GM18507 (cell line): ENCODE measurements around the gene RPUSD3.
"Not testable (repeated sequence)": the region's sequence is repeated elsewhere in the genome, so short reads cannot be mapped to it uniquely, and the experiment has no call there.

Experiments
- DNase-seq: peaks from one replicate; pipeline ENCODE4 v3.0.0; 2011; ENCODE audit warnings: low read depth; ENCODE audit not compliant: insufficient read length; ENCODE audit errors: extremely low spot score
- FAIRE-seq: peaks from 2 replicates; lab custom pipeline; 2011; peaks lifted over from hg19 to GRCh38; lab: Jason Lieb, UNC

Gene RPUSD3, protein sequence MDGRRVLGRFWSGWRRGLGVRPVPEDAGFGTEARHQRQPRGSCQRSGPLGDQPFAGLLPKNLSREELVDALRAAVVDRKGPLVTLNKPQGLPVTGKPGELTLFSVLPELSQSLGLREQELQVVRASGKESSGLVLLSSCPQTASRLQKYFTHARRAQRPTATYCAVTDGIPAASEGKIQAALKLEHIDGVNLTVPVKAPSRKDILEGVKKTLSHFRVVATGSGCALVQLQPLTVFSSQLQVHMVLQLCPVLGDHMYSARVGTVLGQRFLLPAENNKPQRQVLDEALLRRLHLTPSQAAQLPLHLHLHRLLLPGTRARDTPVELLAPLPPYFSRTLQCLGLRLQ

DNA sequence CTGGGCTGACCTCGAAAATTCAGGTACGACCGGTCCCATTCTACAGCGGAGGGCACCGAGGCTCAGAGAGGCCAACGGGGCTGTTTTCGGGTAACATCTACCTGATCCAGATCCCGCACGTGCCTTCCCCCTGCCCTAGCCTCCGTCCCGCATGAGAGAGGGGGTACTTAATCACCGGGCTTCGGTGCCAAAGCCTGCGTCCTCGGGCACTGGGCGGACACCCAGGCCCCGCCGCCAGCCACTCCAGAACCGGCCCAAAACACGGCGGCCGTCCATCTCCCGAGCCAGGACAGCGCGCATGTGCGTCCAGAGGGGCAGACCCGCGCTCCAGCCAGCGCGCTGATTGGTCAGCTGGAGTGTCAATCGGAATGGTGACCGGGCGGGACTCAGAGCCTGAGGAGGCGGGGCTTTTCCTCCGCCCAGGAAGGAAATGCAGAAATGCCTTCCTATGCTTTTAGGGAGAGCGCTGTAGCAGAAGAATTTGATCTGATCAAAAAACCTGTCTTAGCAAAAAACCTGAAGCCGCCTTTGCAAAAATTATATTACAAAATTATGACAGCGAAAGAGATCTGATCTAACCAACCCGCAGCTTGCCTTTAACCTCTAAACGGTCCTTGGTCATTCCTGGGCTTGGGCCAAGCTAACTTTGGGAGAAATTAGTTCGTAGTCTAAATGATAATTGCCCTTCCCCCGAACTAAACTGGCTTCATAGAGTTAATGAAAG is at the start of gene RPUSD3:
Gene RPUSD3, minus strand, starts transcription at position 294 of the 724 bp plus-strand sequence. Its CDS starts 18 bp downstream, at position 276.
- FAIRE-seq (peak; percentile 82), DNase-seq (peak; percentile 99)

DNA sequence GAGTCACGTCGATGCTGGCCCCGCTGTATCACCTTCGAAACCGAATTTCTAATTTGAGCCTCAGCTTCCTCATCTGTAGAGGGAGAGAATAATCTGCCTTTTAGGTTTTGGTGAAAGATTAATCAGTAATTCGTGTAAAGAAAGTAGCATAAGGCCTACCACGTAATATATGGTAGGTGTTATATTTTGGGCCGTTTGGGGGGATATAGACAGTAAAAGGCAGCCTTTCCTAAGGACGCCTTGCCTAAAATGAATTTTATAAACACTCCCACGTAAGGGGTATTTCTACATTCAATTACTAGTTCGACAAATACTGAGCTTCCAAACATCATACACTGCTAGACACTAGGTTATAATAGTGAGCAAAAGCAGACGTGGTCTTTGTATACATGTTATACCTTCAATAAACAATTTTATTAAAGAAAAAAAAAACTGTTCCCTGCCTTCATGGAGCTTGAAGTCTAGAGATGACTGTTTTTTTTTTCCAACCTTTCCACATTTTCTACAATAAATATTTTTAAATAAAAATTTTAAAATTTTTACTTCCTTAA is 47.3 kb upstream of the RPUSD3 start:
- peak; percentile 59 for FAIRE-seq

DNA sequence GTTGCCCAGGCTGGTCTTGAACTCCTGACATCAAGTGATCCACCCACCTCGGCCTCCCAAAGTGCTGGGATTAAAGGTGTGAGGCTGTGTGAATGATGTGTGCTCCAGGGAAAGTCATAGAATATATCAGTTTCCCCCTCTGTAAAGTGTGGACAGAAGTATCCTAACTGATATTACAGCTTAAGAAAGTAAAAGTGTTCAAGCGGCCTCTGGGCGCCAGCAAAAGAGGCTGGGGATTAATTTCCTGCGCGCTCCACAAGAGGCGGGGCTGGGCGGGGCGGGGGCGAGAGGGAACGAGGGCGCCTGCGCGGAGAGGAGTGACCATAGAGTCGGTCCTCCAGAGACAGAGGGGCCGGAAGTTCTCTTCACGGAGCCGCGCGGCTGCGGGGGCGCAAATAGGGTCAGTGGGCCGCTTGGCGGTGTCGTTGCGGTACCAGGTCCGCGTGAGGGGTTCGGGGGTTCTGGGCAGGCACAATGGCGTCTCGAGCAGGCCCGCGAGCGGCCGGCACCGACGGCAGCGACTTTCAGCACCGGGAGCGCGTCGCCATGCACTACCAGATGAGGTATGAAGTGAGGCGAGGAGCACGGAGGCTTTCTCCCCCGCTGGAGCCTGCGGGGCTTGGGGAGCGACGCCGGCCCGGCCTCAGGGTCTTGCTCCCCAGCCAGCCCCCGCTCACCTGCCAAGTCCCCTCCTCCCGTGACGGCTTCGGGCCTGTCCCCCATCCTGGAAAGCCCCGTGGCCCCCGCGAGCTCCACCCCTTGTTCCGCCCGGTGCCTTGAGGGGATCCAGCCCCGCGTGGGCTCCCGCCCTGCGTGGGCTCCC is 46.7 kb upstream of the RPUSD3 start, which contains the start of gene JAGN1:
Gene JAGN1, plus strand, starts transcription at position 362 of the 823 bp plus-strand sequence. Its CDS starts 113 bp downstream, at position 475.
- FAIRE-seq: peak; percentile 67
- DNase-seq: peak; percentile 77

More for the DNA sequence above, 47.3 kb upstream of the RPUSD3 start:
- DNase-seq: no peak

DNA sequence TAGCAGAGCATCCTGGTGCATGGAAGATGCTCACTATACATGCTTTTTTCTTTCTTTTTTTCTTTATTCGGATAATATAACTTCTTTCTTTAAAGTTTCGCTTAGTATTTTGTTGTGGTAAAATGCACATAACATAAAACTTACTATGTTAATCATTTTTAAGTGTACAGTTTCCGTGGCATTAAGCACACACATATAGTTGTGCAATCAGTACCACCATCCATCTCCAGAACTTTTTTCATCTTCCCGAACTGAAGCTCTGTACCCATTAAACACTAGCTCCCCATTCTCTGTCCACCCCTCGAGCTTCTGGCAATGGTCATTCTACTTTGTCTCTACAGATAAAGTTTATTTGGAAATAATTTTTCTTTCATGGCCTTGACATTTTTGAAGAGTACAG is 45.6 kb upstream of the RPUSD3 start:
- FAIRE-seq (no peak), DNase-seq (no peak)

DNA sequence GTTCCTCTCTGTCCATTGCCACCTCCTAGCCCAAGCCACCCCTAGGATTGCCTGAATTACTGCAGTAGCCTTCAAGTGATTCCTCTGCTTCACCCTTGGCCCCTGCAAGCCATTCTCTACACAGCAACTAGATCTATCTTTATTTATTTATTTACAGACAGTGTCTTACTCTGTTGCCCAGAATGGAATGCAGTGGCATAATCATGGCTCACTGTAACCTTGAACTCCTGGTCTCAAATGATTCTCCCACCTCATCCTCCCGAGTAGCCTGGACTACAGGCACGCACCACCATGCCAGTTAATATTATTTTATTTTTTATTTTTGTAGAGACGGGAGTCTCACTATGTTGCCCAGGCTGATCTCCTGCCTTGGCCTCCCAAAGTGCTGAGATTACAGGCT is 44.7 kb upstream of the RPUSD3 start:
- no peak for DNase-seq
- no peak for FAIRE-seq

DNA sequence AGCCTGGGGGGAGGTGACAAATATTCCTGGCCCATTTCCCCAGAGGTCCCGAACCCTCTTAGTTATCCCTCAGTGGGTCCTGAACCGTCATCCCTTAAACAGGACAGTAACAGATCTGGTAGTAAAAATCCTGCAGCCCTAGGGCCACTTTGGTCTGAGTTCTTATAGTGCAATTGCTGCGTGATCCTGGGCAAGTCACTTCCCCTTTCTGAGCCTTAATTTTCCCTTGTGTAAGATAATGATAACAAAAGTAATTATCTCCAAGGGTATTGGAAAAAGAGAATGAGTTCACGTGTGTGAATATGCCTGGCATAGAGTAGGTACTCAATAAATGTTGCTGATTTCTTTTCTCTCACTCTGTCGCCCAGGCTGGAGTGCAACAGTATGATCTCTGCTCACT is 43.7 kb upstream of the RPUSD3 start:
- no peak for FAIRE-seq

DNA sequence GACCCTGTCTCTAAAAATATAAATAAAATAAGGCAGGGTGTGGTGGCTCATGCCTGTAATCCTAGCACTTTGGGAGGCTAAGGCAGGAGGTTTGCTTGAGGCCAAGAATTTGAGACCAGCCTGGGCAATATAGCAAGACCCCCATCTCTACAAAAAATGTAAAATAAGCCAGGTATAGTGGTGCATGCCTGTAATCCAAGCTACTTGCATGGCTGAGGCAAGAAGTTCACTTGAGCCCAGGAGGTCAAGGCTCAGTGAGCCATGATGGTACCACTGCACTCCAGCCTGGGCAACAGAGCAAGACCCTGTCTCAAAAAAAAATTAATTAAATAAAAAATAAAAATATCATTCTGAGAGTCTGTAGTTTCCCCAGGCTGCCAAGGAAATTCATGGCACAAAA is 42.5 kb upstream of the RPUSD3 start:
- DNase-seq (no peak), FAIRE-seq (no peak)

More for the DNA sequence above, 43.7 kb upstream of the RPUSD3 start:
- no peak for DNase-seq

DNA sequence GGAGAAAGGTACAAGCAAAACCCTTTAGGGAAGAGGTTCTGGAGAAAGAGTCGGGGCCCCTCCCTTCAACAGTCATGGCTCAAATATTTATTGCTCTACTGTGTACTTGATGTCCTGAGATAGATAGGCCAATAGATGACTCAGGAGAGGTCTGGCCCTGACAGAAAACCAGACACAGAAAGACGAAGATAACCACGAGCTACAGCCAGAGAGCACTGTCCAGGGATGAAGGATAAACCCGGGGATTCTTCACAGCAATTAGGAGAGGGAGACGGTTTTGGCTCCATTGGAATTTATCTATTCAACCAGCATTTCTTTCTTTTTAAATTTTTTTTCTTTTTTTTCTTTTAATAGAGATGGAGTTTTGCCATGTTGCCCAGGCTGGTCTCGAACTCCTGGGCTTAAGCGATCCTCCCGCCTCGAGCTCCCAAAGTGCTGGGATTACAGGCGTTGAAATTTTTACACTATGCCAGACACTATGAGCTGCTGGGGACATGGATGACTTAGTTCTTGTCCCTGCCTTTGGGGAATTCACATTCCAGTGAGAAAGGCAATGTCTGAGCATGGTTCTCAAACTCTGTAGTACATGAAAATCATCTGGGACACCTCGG is 40.9 kb upstream of the RPUSD3 start:
- DNase-seq: no peak

DNA sequence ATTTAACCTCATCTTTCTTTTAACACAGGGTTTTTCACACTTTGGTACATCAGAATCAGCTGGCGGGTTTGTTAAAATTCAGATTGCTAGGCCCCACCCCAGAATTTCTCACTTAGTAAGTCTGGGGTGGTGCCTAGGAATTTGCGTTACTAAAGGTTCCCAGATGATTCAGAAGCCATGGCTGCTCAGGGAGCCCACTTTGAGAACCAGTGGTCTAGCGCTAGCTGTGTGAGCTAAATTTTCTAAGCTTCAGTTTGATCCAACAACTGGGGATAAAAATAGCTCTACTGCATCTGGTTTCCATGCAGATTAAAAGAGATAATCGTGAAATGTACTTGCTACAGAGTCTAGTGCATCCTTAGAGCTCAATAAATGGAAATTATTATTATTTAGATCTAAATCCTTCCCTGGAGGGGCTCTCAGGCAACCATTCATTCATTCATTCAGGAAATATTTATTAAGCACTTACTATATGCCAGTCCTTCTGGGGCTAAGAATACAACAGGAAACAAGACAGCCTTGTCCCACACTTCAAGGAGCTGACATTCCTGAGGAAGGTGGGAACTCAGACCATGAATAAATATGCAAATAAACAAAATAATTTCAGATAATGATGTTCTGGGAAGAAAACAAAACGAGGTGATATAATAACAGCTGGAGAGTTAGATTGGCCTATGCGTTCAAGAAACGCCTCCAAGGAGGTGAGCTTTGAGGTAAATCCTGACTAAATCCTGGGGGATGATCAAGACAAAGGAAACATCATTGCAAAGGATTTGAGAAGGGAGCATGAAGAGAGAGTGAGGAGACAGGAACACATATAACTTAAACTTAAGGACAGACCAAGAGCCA is 40.1 kb upstream of the RPUSD3 start:
- DNase-seq: no peak
- no peak for FAIRE-seq

More for the DNA sequence above, 40.9 kb upstream of the RPUSD3 start:
- FAIRE-seq: no peak

DNA sequence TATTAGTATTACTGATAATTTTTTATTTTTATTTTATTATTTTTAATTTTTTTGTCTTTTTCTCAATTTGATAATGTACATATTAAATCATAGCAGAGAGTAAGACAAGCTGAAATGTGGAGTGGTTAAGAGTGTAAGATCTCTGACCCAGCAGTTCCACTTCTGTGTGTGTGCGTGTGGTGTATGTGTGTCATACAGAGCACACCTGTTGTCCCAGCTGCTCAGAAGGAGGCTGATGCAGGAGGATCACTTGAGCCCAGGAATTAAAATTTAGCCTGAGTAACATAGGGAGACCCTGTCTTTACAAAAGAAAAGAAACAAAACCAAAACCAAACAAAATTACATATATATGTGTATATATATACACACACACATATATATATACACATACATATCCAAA is 37.6 kb upstream of the RPUSD3 start:
- no peak for FAIRE-seq
- no peak for DNase-seq

DNA sequence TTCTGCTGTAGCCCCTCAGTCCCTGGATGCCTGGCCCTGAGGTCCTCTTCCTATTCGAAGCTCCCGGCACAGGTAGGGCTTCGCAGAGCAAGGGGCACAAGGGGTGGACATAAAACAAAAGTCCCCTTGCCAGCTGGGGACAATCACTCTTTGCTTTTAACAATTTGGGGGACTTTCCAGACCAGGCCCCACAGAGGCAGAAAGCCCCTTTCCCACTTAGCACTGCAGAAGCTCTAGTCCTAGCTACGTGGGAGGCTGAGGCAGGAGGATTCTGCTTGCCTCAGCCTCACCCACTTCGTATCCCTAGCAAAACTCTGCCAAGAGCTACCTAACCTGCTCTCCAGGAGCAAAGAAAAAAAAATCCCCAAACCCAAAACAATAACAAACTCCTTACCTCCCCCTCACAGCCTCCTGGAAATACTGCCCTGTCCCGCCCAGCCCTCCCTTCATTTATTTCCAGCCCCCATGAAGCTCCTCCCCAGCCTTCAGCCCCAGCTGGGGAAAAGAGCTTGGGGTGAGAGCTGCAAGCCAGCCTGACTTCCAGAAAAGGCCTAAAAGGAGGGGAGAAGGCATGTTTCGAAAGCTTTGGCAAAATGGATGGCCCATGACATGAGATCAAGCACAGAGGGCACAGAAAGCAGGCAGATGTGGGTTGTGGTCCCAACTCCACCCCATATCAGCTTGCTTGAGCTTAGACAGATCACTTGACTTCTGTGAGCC is 36.2 kb upstream of the RPUSD3 start, which contains the start of gene CIDEC:
Gene CIDEC, minus strand, starts transcription at position 424 of the 720 bp plus-strand sequence. CDS start 1,767 bp downstream, outside the sequence.
- FAIRE-seq: no peak
- no peak for DNase-seq

DNA sequence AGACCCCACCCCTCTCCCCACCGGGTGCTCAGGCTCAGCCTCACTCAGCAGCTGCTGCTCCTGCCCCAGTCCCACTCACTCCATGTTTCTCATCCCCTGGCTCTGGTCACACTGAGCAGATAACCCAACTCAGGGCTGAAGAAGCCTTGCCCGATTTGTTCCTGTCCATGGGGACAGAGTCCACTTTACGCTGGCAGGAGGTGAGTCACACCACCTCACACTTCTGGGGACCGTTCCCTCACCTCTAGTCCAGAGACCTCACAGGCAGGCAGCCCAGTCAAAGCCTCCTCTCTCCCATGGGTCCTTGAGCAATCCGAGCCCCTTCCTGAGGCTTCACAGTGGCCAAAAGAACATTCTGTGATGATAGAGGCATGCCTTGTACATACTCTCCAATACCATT is 34.9 kb upstream of the RPUSD3 start:
- DNase-seq: no peak
- FAIRE-seq: no peak

DNA sequence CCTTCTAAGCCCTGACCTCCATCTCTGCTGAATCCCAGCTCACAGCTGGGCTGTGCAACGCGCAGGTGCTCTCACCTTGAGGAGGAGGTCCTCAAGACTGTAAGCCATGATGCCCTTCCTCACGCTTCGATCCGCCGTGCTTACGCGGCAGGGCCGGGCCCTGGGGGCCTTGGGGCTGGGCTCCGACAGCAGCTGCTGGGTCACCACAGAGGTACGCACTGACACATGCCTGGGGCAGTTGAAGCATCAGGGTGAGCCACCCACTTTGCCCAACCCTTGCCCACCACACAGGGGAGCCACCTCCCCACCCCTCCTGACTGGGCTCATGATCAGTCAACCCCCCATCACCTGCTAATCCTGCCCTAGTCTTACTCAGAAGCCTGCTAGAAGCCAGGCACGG is 33.2 kb upstream of the RPUSD3 start:
- no peak for DNase-seq
- no peak for FAIRE-seq

DNA sequence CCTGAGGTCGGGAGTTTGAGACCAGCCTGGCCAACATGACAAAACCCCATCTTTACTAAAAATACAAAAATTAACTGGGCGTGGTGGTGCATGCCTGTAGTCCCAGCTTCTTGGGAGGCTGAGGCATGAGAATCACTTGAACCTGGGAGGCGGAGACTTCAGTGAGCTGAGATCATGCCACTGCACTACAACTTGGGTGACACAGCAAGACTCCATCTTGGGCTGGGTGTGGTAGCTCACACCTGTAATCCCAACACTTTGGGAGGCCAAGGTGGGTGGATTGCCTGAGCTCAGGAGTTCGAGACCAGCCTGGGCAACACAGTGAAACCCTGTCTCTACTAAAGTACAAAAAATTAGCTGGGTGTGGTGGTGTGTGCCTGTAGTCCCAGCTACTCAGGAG is 32.4 kb upstream of the RPUSD3 start:
- not testable (repeated sequence) for DNase-seq, FAIRE-seq

DNA sequence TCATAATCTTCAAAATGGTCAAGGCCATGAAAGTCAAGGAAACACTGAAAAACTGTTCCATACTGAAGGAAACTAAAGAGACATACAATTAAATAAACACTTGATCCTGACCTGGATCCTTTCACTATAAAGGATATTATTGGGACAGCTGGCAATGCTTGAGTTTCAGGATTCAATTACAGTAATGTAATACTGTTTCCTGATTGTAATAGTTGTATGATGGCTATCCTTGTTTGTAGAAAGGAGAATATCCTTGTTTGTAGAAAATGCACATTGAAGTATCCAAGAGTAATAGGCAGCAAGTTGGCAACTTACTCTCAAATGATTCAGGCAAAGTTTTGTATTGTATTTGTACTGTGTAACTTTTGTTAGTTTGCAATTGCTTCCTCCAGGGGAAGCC is 31.6 kb upstream of the RPUSD3 start:
- DNase-seq (no peak), FAIRE-seq (no peak)

DNA sequence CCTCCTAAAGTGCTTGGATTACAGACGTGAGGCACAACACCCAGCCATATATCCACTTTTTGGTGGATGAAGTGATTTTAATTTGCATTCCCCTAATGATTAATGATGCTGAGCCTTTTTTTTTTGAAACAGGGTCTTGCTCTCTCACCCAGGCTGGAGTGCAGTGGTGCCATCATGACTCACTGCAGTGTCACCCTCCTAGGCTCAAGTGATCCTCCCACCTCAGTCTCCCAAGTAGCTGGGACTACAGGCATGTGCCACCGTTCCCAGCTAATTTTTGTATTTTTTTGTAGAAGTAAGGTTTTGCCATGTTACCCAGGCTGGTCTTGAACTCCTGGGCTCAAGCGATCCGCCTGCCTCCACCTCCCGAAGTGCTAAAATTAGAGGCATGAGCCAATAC is 28.3 kb upstream of the RPUSD3 start:
- DNase-seq, FAIRE-seq: not testable (repeated sequence)

DNA sequence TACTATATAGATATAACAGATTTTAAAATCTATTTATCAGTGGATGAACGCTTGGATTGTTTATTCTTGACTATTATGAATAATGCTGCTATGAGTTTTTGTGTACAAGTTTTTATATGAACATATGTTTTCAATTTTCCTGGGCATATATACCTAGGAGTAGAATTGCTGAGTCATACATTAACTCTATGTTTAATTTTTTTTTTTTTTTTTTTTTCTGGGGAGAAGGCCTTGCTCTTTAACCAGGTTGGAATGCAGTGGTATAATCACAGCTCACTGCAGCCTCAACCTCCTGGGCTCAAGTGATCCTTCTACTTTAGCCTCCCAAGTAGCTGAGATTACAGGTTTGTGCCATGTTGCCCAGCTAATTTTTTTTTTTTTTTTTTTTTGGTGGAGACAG is 27.2 kb upstream of the RPUSD3 start:
- DNase-seq (no peak), FAIRE-seq (no peak)

DNA sequence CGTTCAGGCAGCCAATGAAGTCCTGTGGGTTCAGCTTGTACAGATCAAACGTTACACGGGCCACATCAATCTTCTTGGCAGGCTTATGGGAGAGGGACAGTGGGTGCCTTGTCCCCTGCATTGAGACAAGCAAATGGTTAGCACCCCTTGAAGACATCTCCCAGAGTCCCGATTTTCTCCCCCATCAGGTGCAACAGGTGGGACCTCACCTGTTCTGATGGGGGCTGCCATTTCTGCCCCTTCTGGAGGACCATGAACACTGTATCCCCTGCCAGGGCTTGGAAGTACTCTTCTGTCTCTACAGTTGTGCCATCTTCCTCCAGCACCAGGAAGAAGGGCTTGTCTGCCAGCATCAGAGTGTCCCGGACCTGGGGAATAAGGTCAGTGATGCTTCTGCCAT is 26.1 kb upstream of the RPUSD3 start:
- no peak for DNase-seq
- FAIRE-seq: no peak
